Stimulated activated CD4-positive, alpha-beta T cell treated with anti-CD3 and anti-CD28 coated beads, Interleukin-12 subunit alpha, Interleukin-12 subunit beta, amount 100 ng/mL, for 48 hours (primary cell): ENCODE results near the gene ANXA11.
"Not testable (repeated sequence)": the region's sequence is repeated elsewhere in the genome, so short reads cannot be mapped to it uniquely, and the experiment has no call there.

Experiments
- DNase-seq, 3 donors: peaks; one replicate each; pipeline ENCODE4 v3.0.0-alpha.2; 2020; ENCODE audit warnings: low read depth in 2 of 3, low spot score in 1 of 3

Gene ANXA11

DNA sequence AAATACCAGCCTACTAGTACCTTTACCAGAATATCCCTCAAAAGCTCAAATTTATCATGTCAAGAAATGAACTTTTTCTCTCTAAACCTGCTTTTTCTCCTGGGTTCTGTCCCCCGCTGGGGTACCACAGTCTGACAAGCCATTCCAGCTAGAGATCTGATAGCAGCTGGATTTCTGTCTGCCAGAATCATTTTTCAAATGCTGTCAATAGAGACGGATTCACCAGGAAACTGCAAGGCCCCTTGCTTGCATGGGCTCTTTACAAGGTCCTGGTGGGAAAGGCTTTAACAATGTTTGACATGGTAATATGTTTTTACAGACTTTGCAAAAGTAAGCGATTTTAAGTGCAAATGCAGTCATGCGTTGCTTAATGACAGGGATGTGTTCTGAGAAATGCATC is 4.9 kb upstream of the ANXA11 start:
- no peak for DNase-seq

GRCh38 chr10:80207768-80208370 is 2.5 kb upstream of the ANXA11 start:
- no peak for DNase-seq

DNA sequence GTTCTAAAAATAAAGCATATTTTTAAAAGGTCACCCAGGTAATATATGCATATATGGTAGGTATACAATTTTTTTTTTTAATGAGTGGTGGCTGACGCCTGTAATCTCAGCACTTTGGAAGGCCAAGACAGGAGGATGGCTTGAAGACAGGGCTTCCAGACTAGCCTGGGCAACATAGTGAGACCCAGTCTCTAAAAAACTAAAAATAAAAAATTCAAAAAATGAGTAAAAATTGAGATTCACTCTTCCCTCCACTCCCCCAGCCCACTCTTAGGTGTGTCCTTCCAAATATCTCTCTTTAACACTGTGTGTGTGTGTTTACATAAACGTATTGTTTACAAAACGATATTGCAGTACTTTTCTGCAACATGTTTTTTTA is 929 bp upstream of the ANXA11 start:
- no peak for DNase-seq

DNA sequence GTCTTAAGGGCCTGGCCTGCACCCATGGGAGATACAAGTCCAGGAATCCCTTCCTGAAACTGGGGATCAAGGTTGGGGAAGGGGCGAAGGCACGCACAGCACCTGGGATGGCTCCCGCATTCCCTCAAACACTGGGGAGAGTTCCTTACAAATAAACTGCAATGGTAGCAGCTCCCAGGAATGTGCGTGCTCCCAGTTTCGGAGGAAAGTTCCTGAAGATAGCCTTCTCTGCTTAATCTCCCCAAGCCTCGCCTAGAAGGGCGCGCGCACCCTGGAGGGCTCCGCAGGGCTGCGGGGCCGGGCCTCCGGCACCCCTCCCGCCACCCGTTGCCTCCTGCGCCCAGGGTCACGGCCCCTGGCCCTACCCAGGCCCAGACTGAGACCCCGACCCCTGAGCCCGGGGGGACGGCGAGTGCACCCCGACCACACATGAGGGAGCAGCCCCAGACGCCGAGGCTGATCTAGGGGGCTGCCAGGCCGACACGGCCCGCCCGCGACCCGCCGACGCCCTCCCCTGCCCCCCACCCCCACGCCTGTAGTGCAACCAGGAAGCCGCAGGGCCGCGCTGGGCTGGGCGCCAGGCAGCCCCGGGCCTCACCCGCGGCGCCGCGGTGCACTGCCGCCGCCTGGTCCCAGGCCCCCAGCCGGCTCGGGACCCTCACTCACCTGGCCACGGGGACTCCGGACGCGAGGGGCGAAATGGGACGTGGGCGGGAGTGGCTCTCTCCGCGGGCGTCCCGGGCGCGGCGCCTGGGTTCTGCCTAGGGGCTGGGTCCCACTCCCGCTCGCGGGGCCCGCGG is 460 bp downstream of the ANXA11 start:
- DNase-seq: no peak

DNA sequence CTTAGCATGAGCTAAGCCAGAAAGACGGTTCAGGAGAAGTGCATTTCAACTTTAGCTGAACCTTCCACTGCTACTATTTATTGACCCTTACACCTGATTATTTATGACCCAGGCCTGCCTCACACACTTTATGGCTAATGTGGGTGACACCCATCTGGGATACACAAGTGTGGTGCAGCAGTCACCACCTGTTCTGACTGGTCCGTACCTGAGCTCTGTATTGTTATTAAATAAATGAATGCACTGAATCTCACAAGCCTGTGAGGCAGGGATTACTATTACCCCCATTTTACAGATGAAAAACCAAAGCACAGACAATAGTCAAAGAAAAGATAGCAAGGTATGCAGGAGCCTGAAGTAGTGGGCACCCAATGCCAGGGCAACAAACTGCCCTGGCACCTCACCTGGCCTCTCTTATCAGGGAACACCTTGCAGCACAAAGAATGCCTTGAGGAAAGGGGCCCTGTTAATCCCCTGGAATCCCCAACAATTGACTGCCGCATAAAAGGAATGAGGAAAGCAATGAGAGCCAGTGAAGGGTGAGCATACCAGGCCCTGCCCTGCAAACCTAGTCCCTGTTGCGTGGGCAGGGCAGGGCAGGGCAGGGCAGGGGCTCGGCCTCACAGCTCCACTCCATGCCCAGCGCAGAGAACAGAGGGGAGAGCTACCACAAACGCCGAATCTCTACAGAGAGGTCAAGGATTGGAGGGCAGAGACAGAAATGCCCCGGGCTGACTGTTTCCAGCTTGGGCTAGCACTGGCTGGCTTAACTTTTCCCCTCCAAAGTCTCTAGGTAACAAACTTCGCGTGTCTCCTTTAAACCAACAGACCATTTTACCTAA is 1.3 kb downstream of the ANXA11 start:
- no peak for DNase-seq

DNA sequence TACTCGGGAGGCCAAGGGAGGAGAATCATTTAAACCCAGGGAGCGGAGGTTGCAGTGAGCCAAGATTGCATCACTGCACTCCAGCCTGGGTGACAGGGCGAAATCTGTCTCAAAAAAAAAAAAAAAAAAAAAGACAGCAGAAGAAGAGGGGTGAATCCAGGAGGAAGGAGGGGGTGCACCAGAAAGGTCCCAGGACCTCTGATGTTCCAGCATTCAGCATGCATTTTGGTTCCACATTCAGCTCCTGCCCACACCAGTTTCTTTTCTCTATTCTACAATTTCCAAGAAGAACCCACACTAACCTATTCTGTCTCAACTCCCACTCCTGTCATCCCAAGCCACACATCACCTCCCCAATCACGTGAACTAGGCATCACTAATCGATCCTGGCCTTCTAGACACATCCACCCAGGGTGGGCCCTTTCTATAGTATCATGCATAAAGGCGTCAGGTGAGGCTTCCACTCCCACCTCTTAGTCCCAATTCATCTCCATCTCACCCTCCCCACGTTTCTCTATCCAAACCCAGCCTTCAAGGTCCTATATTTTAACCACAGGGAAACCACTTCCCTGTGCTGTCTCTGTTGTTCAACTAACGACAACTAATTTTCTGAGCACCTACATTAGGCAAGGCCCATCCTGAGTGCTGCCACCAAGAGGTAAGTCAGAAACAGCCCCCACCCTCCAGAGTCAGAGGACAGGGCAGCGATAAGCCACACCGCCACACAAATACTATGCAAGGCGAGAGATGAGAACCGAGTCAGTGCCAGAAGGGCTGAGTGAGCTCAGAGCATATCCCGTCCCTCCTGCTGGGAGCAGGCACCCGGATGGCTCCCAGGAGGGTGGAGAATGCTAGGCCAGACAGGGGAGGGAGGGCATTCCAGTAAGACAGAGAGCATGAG is 2.2 kb downstream of the ANXA11 start:
- DNase-seq: peak; percentile 61 to 75 (median 68)

GRCh38 chr10:80202530-80202929 is 2.8 kb downstream of the ANXA11 start:
- not testable (repeated sequence) for DNase-seq

- no peak for DNase-seq
These were observed 3.7 kb downstream of the ANXA11 start for GRCh38 chr10:80201608-80202141.

- DNase-seq: no peak
These were observed 4.7 kb downstream of the ANXA11 start for GRCh38 chr10:80200687-80201086.

DNA sequence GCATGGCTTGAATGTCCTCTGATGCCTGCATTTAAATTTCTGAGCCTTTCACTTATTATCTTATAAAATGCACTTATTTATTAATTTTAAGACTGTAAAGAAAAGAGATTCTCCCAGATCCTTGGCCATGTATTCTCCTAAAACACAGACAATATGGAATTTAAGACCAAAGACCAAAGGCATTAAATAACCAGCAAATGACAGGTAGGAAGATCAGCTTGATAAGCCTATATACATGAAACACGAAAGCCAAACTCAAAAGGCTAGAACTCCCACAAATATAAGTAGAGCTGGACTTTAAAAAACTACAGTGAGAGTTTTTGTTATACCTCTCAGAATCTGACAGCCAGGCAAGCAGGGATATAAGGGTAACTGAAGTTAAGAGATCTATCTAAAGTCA is 5.1 kb downstream of the ANXA11 start:
- no peak for DNase-seq

- no peak for DNase-seq
These were observed 5.5 kb downstream of the ANXA11 start for GRCh38 chr10:80199828-80200227.

DNA sequence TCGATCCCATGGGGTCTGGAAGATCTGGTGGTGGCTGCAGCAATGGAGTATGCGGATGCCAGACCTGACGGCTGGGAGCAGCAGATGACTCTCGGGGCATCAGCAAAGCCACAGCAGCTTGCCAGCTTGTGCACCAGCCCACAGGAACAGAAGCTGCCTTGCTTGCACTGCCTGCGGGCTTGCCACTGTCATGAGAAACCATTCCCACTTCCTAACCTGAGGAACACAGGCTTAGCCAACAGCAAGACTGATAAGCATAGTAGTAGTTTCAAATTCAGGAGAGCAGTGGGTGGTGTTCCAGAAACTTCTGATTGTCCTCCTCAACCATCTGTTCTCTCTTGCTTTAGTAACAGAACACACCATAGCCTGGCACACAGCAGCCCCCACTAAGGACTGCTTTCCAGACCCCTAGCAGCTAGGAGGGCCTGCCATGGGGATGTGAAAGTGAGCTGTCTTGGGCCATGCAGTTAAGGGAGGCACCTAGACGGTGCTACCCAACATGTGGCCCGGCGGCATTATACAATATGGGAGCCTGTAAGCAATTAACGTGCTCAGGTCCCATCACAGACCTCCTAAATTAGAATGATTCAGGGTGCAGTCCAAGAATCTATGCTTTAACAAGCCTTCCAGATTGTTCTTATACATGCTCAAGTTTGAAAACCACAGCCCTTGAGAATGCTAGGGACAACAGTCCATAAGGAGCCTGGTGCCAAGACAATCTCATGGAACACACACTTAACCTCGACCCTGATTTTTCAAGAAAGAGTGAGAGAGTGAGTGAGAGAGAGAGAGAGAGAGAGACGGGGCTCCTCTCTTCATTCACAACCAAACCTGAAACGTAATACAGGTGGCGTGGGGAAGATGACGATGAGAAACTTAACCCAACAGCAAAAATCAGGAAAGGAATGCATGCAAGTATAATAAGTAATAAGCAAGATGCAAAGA is 7.1 kb downstream of the ANXA11 start:
- no peak for DNase-seq

DNA sequence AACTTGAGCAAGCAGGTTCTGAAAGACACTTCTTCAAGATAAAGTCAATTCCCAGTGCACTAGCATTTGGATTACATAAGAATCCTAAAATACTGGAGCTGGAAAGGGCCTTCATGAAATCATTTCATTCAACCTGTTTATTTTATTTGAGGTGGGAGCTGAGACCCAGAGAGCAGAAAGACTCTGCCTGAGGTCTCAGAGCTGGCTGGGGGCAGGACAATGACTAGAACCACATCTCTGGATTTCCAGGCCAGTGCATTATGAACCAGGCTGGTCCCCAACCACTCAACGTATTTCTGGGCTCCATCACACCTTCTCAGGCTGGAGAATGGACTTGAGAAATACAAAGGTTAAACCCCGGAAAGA is 8.4 kb downstream of the ANXA11 start:
- DNase-seq: no peak

DNA sequence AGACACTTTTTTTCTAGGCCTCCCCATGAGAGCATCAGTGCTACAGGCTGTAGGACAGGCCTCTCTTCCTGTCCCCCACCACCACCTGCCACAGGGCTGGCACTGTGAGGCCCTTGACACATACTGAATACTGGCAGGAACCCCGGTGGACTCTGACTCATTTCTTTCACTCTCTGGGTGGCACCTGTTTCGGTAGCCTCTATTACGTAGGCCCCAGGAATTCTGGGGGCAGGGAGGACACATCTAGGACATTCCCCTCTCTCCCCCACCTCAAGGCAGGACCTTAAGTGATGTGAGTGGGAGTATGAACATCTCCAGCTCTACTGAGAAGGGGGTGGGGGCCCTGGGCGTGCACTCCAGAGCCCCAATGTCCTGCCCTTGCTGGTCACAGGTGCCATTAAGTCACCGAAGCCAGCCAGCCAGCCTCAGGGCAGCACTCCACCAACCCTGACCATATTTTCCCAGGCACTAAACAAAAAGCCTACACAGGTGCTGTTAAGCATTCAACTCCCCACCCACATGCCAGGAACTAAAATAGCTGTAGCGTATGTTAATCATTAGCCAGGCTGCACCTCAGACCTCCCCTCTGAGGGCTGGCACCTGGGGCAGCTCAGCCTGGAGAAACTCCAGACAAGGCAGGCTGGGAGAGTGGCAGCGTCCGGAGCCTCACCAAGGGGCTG is 8.9 kb downstream of the ANXA11 start:
- peak; percentile 46 to 69 (median 54) for DNase-seq

- no peak for DNase-seq
These were observed 10.2 kb downstream of the ANXA11 start for GRCh38 chr10:80195046-80195574.

GRCh38 chr10:80194373-80195045 is 10.8 kb downstream of the ANXA11 start:
- DNase-seq: no peak

- DNase-seq: no peak
These were observed 12.8 kb downstream of the ANXA11 start for GRCh38 chr10:80192553-80192952.

GRCh38 chr10:80191589-80192270 is 13.6 kb downstream of the ANXA11 start:
- no peak for DNase-seq
